NCI-H187 (cell line): ENCODE measurements around the gene MT1A.
A peak's percentile ranks its signal among the peaks of the same experiment; 100 is the strongest.

Experiments used
- DNase-seq, 2 experiments: peaks; one replicate each; lab custom pipeline; 2025; lab: John Stamatoyannopoulos, UW

MT1A gene

DNA sequence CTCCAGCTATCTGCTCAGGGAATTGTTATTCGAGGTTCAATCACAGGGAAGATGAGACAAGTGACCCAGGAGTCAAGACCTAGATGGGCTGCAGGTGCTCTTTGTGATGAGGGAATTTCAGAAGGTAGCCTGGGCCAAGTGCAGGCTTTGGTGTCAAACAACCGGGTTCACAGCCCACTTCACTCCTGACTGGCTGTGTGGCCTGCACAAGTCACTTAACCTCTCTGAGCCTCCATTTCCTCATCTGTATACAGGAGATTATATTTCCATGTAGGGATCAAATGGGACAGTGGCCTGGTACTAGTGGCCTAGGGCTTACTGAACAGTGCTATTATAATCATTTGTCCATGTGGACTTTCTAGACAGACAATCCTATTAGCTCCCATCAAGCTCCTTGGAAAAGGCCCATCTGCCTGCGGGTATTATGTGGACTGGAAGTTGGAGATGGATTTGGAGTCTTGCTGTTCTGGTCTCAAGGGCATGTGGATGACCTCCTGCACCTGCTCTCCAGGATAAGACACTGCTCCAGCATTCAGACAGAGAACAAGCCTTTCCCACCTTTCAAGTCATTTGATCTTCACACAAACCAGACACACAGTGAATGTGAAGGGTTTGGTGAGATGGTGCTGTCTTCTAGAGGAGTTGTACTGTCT, 40.7 kb downstream of the MT1A start:
- no peak for DNase-seq

GRCh38 chr16:56679818-56680217, 41.4 kb downstream of the MT1A start:
- no peak for DNase-seq

GRCh38 chr16:56681939-56682702, 43.7 kb downstream of the MT1A start, which contains the start of gene MT1X:
Gene MT1X, plus strand, starts transcription at chr16:56682470. Its CDS starts 71 bp downstream, at chr16:56682541.
- peak; percentile 47 to 60 for DNase-seq

DNA sequence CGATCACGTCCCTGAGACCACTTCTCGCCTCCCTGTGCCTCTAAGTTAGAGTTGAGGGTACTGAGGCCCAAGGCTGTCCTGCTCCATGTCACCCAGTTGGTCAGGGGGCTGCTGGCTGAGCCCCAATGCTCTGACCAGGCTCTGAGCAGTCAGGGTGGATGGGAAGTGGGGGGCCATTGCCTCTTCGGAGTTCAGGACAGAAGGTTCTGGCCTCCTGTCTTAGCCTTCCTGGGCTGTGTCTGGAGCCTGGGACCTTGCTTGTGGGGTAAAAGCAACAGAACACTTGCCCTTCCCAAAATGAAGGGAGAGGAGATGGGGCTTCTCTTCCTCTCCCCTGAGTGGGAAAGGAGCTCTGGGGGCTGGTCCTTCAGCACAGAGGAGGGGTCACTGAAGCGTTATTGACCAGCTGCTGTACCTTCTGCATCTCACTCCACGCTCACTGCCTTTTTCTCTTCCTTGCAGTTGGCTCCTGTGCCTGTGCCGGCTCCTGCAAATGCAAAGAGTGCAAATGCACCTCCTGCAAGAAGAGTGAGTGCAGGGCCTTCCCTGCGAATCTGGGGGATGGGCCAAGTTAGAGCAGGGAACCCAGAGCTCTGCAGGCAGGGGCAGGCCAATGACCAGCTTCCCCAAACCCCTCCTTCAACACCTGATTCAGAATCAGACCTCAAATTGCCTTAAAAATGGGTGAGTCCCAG, 44.4 kb downstream of the MT1A start:
- DNase-seq = no peak

DNA sequence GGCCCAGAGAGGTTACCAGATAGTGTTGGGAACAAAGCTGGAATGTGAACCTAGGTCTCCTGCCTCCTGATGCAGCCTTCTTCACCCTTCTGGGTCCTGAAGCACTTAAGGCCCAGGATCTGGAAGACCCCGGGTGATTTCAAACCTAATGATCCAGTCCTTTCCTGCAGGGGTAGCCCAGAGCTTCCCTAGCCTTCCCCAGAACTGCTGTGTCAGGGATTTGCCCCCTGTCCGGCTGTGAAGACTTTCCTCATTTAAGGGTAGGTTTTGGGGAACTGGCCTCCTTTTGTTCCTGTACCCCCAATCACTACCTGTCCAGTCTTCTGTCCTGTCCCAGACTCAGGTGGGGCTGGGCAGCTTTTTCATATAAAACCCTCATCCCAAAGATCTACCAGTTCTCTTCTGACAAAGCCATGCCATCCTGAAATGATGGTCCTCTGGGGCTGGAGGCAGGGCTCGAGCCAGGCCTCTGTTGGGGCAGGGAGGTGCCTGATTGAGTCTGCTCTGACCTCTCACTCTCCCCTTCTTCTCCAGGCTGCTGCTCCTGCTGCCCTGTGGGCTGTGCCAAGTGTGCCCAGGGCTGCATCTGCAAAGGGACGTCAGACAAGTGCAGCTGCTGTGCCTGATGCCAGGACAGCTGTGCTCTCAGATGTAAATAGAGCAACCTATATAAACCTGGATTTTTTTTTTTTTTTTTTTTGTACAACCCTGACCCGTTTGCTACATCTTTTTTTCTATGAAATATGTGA, 45.1 kb downstream of the MT1A start:
- DNase-seq = no peak

- no peak for DNase-seq
These were observed 45.9 kb downstream of the MT1A start for GRCh38 chr16:56684256-56684925.

DNA sequence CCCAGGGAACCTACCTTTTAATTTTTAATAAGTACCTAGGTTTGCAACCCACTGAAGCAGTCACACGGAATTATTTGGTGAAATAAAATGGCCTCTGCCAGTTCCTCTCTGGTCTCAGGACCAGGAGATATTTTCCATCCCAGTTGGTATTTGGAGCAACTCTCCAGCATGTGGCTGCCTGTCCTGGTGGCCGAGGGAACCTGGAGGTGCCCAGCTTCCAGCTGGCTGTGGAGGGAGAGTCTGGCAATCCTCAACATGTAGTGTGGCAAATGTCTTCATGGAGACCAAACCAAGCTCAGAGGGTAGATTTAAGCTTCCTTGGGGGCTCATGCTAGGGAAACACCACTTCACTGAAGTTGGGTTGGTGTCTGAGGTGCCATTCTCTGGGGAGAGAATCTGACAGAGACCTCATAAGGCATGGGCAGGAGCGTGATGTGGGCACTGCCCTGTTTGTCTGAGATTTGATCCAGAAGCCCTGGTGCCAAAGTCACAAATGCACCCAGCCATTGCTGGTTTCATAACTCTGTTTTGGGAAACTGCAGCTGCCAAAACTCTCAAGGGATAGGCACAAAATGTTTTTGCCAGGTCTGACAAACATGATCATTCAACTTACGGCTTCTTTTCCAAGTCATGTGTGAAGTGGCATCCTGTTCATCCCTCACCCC, 46.6 kb downstream of the MT1A start:
- DNase-seq = no peak

DNA sequence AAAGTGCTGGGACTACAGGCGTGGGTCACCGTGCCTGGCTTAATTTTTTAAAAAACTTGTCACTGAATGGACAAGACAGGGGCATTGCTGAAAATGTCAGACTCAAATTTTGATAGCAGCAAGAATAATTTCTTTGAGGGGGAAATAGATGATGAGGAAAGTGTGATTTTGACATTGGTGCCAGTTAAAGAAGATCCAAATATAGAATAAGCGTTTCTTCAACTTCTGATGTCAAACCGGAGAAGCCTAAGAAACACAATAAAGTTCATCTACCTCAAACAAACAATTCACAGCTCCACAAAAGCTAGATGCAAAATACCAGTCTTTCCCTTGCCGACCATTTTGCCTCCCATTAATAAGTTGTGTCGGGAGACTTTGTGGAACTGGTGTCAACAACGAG, 48.3 kb downstream of the MT1A start:
- no peak for DNase-seq

DNA sequence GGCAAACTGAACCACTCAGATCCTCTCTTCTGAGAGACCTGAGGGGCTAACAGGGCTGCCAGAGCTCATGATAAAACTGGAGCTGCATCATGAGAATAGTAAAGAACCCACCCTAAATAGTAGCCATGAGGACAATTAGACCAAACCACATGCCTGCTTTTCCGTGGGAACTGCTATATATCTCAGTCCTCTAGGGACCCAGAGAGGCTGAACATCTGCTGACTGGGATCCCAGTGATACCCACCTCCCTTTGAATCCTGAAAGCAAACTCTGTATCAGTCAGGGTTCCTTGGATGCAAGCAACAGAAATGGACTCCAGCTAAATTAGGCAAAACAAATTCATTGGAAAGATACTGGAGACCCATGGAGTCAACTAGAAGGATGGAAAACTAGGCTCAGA, 50.3 kb downstream of the MT1A start:
- no peak for DNase-seq

GRCh38 chr16:56689171-56689570, 50.7 kb downstream of the MT1A start:
- no peak for DNase-seq
